Inferior parietal cortex (tissue), 1 donor: Measurements from ENCODE around the gene ITGAV.

Source experiments
- DNase-seq: peaks from one replicate; pipeline ENCODE4 v3.0.0-alpha.2; 2016; ENCODE audit errors: extremely low spot score

The ITGAV gene

DNA sequence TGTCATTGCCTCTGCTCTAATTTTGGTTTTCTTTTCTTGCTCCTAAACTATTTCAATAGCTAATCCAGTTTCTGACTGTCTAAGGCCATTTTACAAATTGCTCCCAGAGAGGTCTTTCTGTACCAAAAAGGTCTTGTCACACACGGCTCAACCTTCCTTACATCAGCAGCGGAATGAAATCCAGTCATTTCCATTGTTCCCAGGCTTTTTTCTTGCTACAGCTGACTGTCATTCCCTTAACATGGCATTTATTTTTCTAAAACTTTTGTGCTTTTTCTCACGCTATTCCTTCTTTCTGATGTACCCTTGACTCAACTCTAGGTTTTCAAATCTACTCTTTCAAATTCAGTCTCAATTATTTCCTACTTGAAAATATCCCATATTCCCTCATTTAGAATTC, 128.3 kb downstream of the ITGAV start:
- DNase-seq, result no peak

GRCh38 chr2:186718903-186719302, 129.0 kb downstream of the ITGAV start:
- DNase-seq, result no peak

DNA sequence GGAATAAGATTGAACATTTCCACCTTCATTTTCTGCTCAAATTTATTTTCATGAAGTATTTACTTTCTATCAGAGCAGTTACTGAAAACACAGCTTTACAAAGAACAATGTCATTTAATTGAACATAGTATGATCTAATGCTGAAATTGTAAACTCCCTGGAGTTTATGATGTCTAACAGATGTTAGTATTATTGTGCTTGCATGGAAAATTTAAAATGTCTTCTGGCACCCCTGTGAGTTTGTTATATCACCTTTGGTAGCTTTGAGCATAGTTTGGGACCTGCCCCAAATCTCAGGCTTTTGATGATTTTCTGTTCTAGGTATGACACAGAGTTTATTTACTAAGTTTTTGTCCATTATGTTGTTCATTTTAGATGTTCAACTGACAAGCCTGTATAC, 132.1 kb downstream of the ITGAV start:
- no peak for DNase-seq

DNA sequence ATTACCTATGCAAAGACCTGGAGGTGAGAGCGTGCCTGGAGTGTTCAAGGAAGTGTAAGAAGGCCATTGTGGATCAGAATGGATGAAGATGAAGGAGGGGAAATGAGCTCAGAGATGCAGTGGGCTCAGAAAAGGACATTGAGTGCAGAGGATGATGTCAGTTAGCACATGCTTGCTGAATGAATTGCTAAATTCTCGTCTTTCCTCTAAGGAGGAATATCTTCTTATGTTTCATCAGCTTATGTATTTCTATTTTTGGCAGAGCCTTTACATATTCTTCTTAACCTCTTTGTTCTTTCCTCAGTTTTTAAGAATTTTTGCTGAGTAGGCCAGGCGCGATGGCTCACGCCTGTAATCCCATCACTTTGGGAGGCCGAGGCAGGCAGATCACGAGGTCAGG, 134.9 kb downstream of the ITGAV start:
- DNase-seq, result no peak

- DNase-seq, result no peak
Observed at GRCh38 chr2:186725783-186726182, 135.9 kb downstream of the ITGAV start.

DNA sequence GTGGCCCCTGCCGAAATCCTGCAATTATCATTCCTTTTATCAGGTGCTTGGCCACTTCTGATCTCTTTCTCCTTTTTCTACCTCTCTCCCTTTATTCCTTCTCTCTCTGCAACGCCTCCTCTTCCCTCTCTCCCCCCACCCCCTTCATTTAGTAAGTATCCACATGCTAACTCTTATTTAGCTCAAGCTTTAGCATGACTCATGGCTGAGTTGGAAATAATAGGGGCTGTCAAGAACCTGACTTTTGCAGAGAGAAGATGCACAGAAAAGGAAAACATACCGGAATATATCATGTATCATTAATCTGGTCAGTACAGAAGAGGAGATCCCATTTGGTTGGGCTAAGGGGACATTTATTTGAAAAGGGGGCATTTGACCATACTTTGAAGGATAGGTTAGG, 137.1 kb downstream of the ITGAV start:
- DNase-seq, result no peak

DNA sequence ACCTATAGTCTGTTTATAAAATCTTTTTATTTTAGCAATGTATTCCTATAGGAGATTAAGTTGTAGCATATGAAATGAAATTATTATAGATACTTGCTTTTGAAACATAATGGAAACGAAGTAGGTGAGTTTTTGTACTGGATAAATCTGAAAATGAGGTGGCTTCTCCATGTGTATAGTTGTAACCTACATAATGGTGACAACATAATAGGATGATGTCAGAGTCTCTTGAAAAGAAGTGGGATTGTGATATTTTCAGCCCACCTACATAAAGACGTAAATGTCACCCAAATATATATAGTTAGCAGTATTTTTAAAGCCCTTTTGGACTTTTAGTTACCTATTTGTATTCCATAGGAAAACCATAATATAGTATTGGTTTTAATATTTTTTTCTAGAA, 138.8 kb downstream of the ITGAV start:
- no peak for DNase-seq
